Measurements from ENCODE around the gene STX19. TPM values are rescaled to one million over a fixed set of nuclear protein-coding genes. Genes with fewer than 3 reads are reported as not detected.
"Not testable (repeated sequence)": the region's sequence is repeated elsewhere in the genome, so short reads cannot be mapped to it uniquely, and the experiment has no call there.

The STX19 gene
- total and polyA plus RNA-seq, 2 donors (not counting 1 experiment from before 2014, with no cell fraction given): not detected

- peak within 1 kb of the TSS; percentile 89 for H3K4me2 ChIP-seq (ENCODE audit: extremely low read depth, insufficient read depth, low read length)
- DNase-seq (ENCODE audit: low read depth in 2 of 2): peak; percentile 79 to 88
- H3K27me3 ChIP-seq (ENCODE audit: control insufficient read depth, insufficient read depth, low read length): no peaks in the 10 kb centered on the region
- peak within 1 kb of the TSS; percentile 99 for H2AFZ ChIP-seq (ENCODE audit: low read length)
- peaks cover 4% of the 10 kb centered on the region for H3K4me1 ChIP-seq (ENCODE audit: control insufficient read depth, extremely low read depth, insufficient read depth, low read length)
- H3K36me3 ChIP-seq (ENCODE audit: control insufficient read depth, insufficient read depth, low read length): no peaks in the 10 kb centered on the region
- H3K9ac ChIP-seq (ENCODE audit: insufficient read depth, low read length): peak within 1 kb of the TSS; percentile 80
- H3K4me3 ChIP-seq (replicated peaks in 1 of 4; ENCODE audit: control extremely low read depth in 1 of 4, insufficient read depth in 1 of 4, low read depth in 3 of 4, low read length in 4 of 4): peak within 1 kb of the TSS; percentile 41 to 95 (median 60)
- TF ChIP-seq EZH2 (IDR thresholded peaks at IDR 0.05; ENCODE audit: low read length, missing control alignments): no peak
- no peak for TF ChIP-seq CTCF (conservative IDR thresholded peaks at IDR 0.05 in 1 of 2, IDR thresholded peaks at IDR 0.05 in 1 of 2; ENCODE audit: low read depth in 1 of 2, low read length in 2 of 2)
- peak within 1 kb of the TSS; percentile 95 for H3K27ac ChIP-seq (ENCODE audit: insufficient read depth, low read length)
- H4K20me1 ChIP-seq (ENCODE audit: control insufficient read depth, extremely low read depth, insufficient read depth, low read length): no peaks in the 10 kb centered on the region
- H3K79me2 ChIP-seq (ENCODE audit: control insufficient read depth, insufficient read depth, low read length): no peaks in the 10 kb centered on the region
- H3K9me3 ChIP-seq (ENCODE audit: control insufficient read depth, insufficient read depth, low read depth, low read length): no peaks in the 10 kb centered on the region
Observed at GRCh38 chr3:93973131-93974126, 55.0 kb downstream of the STX19 start, which contains the start of gene PROS1. Gene PROS1, minus strand, starts transcription at chr3:93973896. Its CDS starts 147 bp downstream, at chr3:93973749.

GRCh38 chr3:93969997-93970396, 58.4 kb downstream of the STX19 start:
- no peaks in the 10 kb centered on the region for H3K36me3 ChIP-seq (ENCODE audit: control insufficient read depth, insufficient read depth, low read length)
- no peak overlapping the region for H3K9ac ChIP-seq (ENCODE audit: insufficient read depth, low read length)
- peaks cover 4% of the 10 kb centered on the region for H3K4me1 ChIP-seq (ENCODE audit: control insufficient read depth, extremely low read depth, insufficient read depth, low read length)
- no peak overlapping the region for H2AFZ ChIP-seq (ENCODE audit: low read length)
- TF ChIP-seq EZH2 (IDR thresholded peaks at IDR 0.05; ENCODE audit: low read length, missing control alignments): no peak
- no peak for TF ChIP-seq CTCF (conservative IDR thresholded peaks at IDR 0.05 in 1 of 2, IDR thresholded peaks at IDR 0.05 in 1 of 2; ENCODE audit: low read depth in 1 of 2, low read length in 2 of 2)
- H3K79me2 ChIP-seq (ENCODE audit: control insufficient read depth, insufficient read depth, low read length): no peaks in the 10 kb centered on the region
- H4K20me1 ChIP-seq (ENCODE audit: control insufficient read depth, extremely low read depth, insufficient read depth, low read length): no peaks in the 10 kb centered on the region
- no peaks in the 10 kb centered on the region for H3K27me3 ChIP-seq (ENCODE audit: control insufficient read depth, insufficient read depth, low read length)
- no peak for DNase-seq (ENCODE audit: low read depth in 2 of 2)
- no peak overlapping the region for H3K4me2 ChIP-seq (ENCODE audit: extremely low read depth, insufficient read depth, low read length)
- H3K27ac ChIP-seq (ENCODE audit: insufficient read depth, low read length): no peak overlapping the region
- H3K9me3 ChIP-seq (ENCODE audit: control insufficient read depth, insufficient read depth, low read depth, low read length): no peaks in the 10 kb centered on the region
- H3K4me3 ChIP-seq (replicated peaks in 1 of 4; ENCODE audit: control extremely low read depth in 1 of 4, insufficient read depth in 1 of 4, low read depth in 3 of 4, low read length in 4 of 4): no peak overlapping the region

GRCh38 chr3:93969443-93969842, 59.0 kb downstream of the STX19 start:
- H3K79me2 ChIP-seq (ENCODE audit: control insufficient read depth, insufficient read depth, low read length): no peaks in the 10 kb centered on the region
- H3K4me2 ChIP-seq (ENCODE audit: extremely low read depth, insufficient read depth, low read length): no peak overlapping the region
- no peaks in the 10 kb centered on the region for H4K20me1 ChIP-seq (ENCODE audit: control insufficient read depth, extremely low read depth, insufficient read depth, low read length)
- H3K36me3 ChIP-seq (ENCODE audit: control insufficient read depth, insufficient read depth, low read length): no peaks in the 10 kb centered on the region
- H3K9ac ChIP-seq (ENCODE audit: insufficient read depth, low read length): no peak overlapping the region
- TF ChIP-seq CTCF (conservative IDR thresholded peaks at IDR 0.05 in 1 of 2, IDR thresholded peaks at IDR 0.05 in 1 of 2; ENCODE audit: low read depth in 1 of 2, low read length in 2 of 2) (no peak), EZH2 (IDR thresholded peaks at IDR 0.05; ENCODE audit: low read length, missing control alignments) (no peak)
- H3K4me3 ChIP-seq (replicated peaks in 1 of 4; ENCODE audit: control extremely low read depth in 1 of 4, insufficient read depth in 1 of 4, low read depth in 3 of 4, low read length in 4 of 4): no peak overlapping the region
- H3K27ac ChIP-seq (ENCODE audit: insufficient read depth, low read length): no peak overlapping the region
- peak; percentile 38 to 67 for DNase-seq (ENCODE audit: low read depth in 2 of 2)
- no peak overlapping the region for H2AFZ ChIP-seq (ENCODE audit: low read length)
- peaks cover 4% of the 10 kb centered on the region for H3K4me1 ChIP-seq (ENCODE audit: control insufficient read depth, extremely low read depth, insufficient read depth, low read length)
- H3K27me3 ChIP-seq (ENCODE audit: control insufficient read depth, insufficient read depth, low read length): no peaks in the 10 kb centered on the region
- H3K9me3 ChIP-seq (ENCODE audit: control insufficient read depth, insufficient read depth, low read depth, low read length): no peaks in the 10 kb centered on the region

- not testable (repeated sequence) for DNase-seq (ENCODE audit: low read depth in 2 of 2); H2AFZ ChIP-seq (ENCODE audit: low read length); H3K36me3 ChIP-seq (ENCODE audit: control insufficient read depth, insufficient read depth, low read length); H3K9me3 ChIP-seq (ENCODE audit: control insufficient read depth, insufficient read depth, low read depth, low read length); H3K4me3 ChIP-seq (replicated peaks in 1 of 4; ENCODE audit: control extremely low read depth in 1 of 4, insufficient read depth in 1 of 4, low read depth in 3 of 4, low read length in 4 of 4); H3K4me1 ChIP-seq (ENCODE audit: control insufficient read depth, extremely low read depth, insufficient read depth, low read length); H3K27me3 ChIP-seq (ENCODE audit: control insufficient read depth, insufficient read depth, low read length); H4K20me1 ChIP-seq (ENCODE audit: control insufficient read depth, extremely low read depth, insufficient read depth, low read length); H3K79me2 ChIP-seq (ENCODE audit: control insufficient read depth, insufficient read depth, low read length); H3K4me2 ChIP-seq (ENCODE audit: extremely low read depth, insufficient read depth, low read length); H3K27ac ChIP-seq (ENCODE audit: insufficient read depth, low read length); H3K9ac ChIP-seq (ENCODE audit: insufficient read depth, low read length)
Observed at GRCh38 chr3:93965106-93965505, 63.3 kb downstream of the STX19 start.

Data from fibroblast of lung (primary cell).